ENCODE results near the gene PHLDB2.

DNA sequence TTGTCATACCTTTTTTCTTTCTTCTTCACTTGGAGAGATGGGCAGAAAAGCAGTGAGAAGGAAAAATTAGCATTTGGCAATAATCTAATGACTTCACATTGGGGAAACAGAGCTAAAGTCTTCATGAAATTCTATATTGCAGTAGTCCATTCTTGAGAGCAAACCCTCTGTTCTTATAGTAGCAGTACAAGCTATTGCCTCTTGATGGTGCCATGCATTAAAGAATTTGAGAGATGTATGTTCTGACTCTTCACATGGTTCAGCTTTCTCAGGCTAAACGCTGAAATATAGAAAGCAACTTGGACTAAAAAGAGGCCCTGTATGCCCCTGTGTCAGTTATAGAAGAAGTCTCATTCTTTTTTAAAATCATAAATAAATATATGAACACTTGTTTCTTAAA lies 36.0 kb downstream of the PHLDB2 start:
- TF ChIP-seq, protein P1, sequence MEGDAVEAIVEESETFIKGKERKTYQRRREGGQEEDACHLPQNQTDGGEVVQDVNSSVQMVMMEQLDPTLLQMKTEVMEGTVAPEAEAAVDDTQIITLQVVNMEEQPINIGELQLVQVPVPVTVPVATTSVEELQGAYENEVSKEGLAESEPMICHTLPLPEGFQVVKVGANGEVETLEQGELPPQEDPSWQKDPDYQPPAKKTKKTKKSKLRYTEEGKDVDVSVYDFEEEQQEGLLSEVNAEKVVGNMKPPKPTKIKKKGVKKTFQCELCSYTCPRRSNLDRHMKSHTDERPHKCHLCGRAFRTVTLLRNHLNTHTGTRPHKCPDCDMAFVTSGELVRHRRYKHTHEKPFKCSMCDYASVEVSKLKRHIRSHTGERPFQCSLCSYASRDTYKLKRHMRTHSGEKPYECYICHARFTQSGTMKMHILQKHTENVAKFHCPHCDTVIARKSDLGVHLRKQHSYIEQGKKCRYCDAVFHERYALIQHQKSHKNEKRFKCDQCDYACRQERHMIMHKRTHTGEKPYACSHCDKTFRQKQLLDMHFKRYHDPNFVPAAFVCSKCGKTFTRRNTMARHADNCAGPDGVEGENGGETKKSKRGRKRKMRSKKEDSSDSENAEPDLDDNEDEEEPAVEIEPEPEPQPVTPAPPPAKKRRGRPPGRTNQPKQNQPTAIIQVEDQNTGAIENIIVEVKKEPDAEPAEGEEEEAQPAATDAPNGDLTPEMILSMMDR (IDR thresholded peaks at IDR 0.05): peak in 4 of 12 donors; percentile 5 to 27 (median 18)
- no peak for TF ChIP-seq POLR2A (IDR thresholded peaks at IDR 0.05)

All from heart left ventricle (tissue), 13 donors.